ENCODE results near the gene CAMSAP2. TPM values are rescaled to one million over a fixed set of nuclear protein-coding genes. Genes with fewer than 3 reads are reported as not detected.

CAMSAP2 gene
- total and polyA plus RNA-seq, 2 donors (not counting 3 experiments of a cell fraction or from before 2014, with no cell fraction given), result 6.7 to 45.5 TPM

DNA sequence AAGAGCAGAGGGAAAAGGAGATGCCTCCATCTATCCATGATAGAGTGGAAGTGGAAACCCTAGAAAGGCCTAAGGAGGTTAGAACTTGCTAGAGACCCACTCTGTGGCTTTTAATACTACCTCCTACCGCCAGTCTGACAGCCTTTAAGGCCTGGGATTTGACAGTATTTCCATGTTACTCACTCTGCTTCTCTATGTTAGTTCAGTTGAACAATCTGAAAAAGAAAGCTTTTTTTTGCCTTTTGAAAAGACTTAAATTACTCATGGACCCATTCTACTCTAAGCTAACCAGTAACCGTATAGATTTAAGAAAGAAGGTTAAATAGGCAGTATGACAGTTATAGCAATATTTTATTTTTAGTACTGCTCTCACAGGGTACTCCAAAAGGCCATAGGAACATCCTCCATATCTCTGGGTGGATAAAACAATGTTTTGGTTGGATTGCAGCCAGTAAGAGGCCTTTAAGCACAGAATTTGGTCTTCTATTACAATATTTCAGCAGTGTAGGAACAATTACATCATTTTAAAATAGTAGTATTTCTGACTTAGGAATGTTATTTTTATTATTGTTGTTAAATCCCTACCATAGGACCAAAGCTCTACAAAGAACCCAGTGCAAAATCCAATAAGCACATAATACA is 118.1 kb downstream of the CAMSAP2 start:
- Histone ChIP-seq H3K4me3 (replicated peaks in 1 of 3; ENCODE audit: insufficient read depth in 1 of 3, low read depth in 1 of 3, low read length in 3 of 3) (no peak overlapping the region), H3K4me2 (ENCODE audit: insufficient read depth, low read length) (no peak overlapping the region), H3K9ac (replicated peaks; ENCODE audit: extremely low read depth, insufficient read depth, low read length) (no peak overlapping the region), H3K27ac (ENCODE audit: insufficient read depth, low read depth, low read length) (no peak overlapping the region), H2AFZ (ENCODE audit: low read depth, low read length) (no peak overlapping the region), H3K9me1 (replicated peaks; ENCODE audit: control insufficient read depth, extremely low read depth, insufficient read depth, low read length) (no peaks in the 10 kb centered on the region), H3K27me3 (ENCODE audit: control insufficient read depth in 2 of 2, insufficient read depth in 2 of 2, low read length in 2 of 2) (no peaks in the 10 kb centered on the region), H3K9me3 (replicated peaks; ENCODE audit: control insufficient read depth, insufficient read depth, low read length) (no peaks in the 10 kb centered on the region), H3K36me3 (ENCODE audit: control insufficient read depth in 2 of 2, extremely low read depth in 1 of 2, insufficient read depth in 2 of 2, low read length in 2 of 2) (peaks cover 5 to 24% of the 10 kb centered on the region in 2 experiments), H3K4me1 (ENCODE audit: control insufficient read depth, extremely low read depth, insufficient read depth, low read length) (no peaks in the 10 kb centered on the region), H3K79me2 (ENCODE audit: control insufficient read depth, insufficient read depth, low read length) (no peaks in the 10 kb centered on the region), H4K20me1 (replicated peaks; ENCODE audit: control insufficient read depth, extremely low read depth, insufficient read depth, low read length) (no peaks in the 10 kb centered on the region)
- CTCF ChIA-PET, result interaction anchor here (0.8 to 1.1 kb wide), 3 partner anchors 12 to 298 kb away, joined by 3 read pairs; no protein-coding TSS in a partner anchor
- no peak for FAIRE-seq
- dilution Hi-C loops (cut with MboI; ENCODE audit: extremely low pct_ligation_motif_present, low sequenced_read_pairs), result no loop called here
- DNase-seq (ENCODE audit: low read depth, low spot score), result peak; percentile 50
- BruUV-seq (replicated peaks), result no TSS peak
- intact Hi-C loops (cut with micrococcal nuclease), result no loop called here
- POLR2A ChIA-PET, result no interaction called here
- TF ChIP-seq FOS (IDR thresholded peaks at IDR 0.05; ENCODE audit: borderline replicate concordance, insufficient read depth, low read length), result no peak
- TF ChIP-seq, protein P1, sequence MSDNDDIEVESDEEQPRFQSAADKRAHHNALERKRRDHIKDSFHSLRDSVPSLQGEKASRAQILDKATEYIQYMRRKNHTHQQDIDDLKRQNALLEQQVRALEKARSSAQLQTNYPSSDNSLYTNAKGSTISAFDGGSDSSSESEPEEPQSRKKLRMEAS (IDR thresholded peaks at IDR 0.05; ENCODE audit: insufficient read depth, insufficient read length), result no peak
- no peak for TF ChIP-seq GATA2 (IDR thresholded peaks at IDR 0.05; ENCODE audit: insufficient read depth, insufficient read length, low read depth, low read length)
- TF ChIP-seq, protein P2, sequence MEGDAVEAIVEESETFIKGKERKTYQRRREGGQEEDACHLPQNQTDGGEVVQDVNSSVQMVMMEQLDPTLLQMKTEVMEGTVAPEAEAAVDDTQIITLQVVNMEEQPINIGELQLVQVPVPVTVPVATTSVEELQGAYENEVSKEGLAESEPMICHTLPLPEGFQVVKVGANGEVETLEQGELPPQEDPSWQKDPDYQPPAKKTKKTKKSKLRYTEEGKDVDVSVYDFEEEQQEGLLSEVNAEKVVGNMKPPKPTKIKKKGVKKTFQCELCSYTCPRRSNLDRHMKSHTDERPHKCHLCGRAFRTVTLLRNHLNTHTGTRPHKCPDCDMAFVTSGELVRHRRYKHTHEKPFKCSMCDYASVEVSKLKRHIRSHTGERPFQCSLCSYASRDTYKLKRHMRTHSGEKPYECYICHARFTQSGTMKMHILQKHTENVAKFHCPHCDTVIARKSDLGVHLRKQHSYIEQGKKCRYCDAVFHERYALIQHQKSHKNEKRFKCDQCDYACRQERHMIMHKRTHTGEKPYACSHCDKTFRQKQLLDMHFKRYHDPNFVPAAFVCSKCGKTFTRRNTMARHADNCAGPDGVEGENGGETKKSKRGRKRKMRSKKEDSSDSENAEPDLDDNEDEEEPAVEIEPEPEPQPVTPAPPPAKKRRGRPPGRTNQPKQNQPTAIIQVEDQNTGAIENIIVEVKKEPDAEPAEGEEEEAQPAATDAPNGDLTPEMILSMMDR (IDR thresholded peaks at IDR 0.05; ENCODE audit: extremely low read depth in 1 of 2, insufficient read depth in 1 of 2, low read depth in 1 of 2, low read length in 2 of 2), result no peak
- no peak for TF ChIP-seq POLR2A (IDR thresholded peaks at IDR 0.05; ENCODE audit: low read depth, low read length)
- no peak for TF ChIP-seq MYC (IDR thresholded peaks at IDR 0.05; ENCODE audit: low read depth, low read length)
- TF ChIP-seq JUN (IDR thresholded peaks at IDR 0.05; ENCODE audit: borderline replicate concordance, insufficient read depth, insufficient read length, low read depth), result no peak
- no peak for TF ChIP-seq POLR2AphosphoS5 (IDR thresholded peaks at IDR 0.05; ENCODE audit: insufficient read depth, low read depth, low read length)
- no peak for TF ChIP-seq EZH2 (IDR thresholded peaks at IDR 0.05; ENCODE audit: borderline replicate concordance, low read depth, low read length, severe bottlenecking)

All from endothelial cell of umbilical vein (primary cell).